Stimulated activated CD4-positive, alpha-beta T cell treated with anti-CD3 and anti-CD28 coated beads, TNF-alpha, amount 100 ng/mL, for 1 hour (primary cell): Measurements from ENCODE around the gene DENND4C.
"Not testable (repeated sequence)": the region's sequence is repeated elsewhere in the genome, so short reads cannot be mapped to it uniquely, and the experiment has no call there.

Experiments
- DNase-seq, 3 donors: peaks; one replicate each; pipeline ENCODE4 v3.0.0-alpha.2; 2020; ENCODE audit warnings: low read depth in 3 of 3, low spot score in 1 of 3

Gene DENND4C

DNA sequence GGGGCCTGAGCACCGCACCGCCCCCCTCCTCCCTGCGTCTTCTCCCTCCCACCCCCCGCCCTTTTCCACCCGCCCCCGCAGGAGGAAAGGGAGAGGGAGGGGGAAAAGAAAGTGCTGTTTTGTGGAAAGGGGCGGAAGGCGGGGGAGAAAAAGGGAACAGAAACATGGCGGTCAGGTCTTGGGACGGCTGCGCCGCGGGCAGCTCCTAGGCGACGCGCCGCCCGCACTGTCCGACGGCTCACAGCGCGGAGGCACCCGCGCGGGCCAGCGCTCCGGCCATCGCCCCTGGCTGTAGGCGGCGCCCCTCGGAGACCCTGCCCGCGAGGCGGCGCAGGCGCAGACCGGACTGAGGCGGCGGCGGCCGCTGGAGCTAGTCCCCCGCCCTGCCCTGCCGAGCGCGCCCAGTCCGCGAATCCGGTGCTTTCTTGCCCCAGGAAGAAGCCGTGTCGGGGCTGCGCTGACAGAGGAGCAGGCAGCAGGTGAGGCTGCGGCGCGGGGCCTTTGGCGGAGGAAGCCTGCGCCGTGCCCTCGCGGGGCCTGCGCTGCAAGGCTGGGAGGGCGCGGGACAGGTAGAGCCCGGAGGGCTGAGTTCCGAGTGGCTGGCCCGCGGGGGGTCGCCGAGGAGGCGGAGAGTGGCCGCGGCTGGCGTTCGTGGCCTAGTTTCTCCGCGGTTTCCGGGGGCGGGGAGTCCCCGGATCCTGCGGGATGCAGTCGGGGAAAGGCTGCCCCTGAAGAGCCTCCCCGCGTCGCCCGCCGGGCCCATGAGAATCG lies at the start of gene DENND4C:
TSS of gene DENND4C (plus strand) at position 339 of the 771 bp plus-strand sequence. CDS start 45,482 bp downstream, outside the sequence.
- DNase-seq = peak; percentile 49 to 56 (median 51)

DNA sequence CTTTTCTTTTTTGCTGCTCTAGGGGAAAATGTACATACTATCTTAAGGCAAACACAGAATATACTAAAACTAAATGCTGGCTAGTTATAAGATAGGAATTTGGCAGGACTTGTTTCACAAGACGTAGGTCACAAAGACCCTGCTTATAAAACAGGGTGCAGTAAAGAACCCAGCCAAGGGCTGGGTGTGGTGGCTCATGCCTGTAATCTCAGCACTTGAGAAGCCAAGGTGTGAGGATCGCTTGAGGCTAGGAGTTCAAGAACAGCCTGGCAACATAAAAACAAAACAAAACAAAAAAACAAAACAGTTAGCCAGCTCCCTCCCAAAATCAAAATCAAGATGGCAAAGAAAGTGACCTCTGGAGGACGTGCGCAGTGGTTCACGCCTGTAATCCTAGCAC lies 49.5 kb upstream of the DENND4C start:
- DNase-seq = no peak

DNA sequence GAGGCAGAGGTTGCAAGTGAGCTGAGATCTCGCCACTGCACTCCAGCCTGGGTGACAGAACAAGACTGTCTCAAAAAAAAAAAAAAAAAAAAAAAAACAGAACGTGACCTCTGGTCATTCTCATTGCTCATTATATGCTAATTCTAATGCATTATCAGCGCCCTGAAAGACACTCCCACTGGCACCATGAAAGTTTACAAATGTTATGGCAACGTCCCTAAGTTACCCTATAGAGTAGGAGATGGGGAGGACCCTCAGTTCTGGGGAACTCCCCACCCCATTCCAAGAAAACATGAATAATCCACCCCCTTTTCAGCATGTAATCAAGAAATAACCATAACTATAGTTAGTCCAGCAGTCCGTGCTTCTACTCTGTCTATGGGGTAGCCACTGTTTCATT lies 48.9 kb upstream of the DENND4C start:
- no peak for DNase-seq

DNA sequence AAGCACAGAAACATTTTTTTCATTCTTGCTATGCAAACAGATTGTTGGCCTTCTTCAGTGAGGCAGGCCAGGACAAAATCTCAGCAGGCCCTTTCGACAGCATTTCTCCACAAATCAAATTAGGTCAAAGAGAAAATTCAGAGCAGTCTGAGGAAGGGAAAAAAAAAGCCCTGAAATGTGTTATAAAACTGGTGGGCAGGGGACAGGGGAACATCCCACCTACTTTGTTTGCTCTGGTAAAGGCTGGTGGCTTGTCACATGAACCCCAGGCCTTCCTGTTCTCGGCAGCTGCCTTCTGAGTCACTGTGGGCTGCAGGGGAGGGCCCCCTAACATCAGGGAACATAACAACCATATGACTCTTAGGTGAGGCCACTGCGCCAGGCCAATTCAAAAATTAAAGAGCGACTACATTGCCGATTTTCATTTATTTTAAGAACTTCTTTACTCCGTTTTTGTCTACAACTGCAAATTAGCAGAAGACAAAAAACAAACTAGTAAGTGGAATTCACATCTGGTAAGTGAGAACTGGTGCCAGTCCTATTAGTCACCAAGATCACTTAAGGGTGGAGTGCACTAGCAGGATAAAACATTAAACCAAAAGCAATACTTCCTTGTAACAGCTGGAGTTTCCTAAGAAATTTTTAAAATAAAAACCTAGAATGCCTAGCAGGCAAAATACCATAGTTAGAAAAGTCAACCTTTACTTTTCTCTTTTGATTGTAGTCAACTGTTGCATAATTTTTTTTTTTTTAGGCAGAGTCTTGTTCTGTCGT lies 46.2 kb upstream of the DENND4C start:
- DNase-seq = peak; percentile 24 to 52 (median 50)

DNA sequence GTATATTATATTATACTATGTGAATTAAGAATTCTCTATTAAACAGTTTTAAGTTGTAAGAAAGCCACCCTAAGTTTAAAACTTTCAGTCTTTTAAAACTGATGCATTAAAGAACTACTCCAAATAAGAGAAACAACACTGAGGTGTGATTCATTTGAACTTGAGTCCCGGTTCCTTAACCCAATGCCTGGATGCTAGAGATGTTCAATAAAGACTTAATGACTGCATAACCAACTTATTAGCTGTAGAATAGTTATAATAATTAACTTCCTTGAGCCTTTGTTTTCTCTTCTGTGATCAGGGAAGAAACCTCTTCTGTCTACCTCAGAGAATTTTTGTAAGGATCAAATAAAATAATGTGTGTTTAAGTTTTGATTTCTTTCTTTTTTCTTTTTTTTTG lies 45.3 kb upstream of the DENND4C start:
- DNase-seq = no peak

DNA sequence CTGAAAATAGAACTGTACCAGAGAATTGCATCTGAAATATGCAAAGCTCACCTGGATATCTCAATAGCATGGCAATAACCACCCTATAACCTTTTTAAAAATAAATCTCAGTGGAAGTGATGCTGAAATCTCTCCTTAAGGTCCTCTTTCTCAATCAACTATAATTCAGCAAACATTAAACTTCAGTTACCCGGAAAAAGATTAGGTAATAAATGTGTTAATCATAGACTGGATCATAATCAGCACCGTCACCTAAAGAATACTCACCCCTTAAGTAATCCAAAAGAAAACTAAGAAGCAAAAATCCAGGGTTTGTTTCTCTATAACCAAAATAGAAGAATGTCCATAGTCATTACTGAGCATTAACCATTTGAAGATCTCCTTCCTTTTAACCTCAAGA lies 44.3 kb upstream of the DENND4C start:
- no peak for DNase-seq

DNA sequence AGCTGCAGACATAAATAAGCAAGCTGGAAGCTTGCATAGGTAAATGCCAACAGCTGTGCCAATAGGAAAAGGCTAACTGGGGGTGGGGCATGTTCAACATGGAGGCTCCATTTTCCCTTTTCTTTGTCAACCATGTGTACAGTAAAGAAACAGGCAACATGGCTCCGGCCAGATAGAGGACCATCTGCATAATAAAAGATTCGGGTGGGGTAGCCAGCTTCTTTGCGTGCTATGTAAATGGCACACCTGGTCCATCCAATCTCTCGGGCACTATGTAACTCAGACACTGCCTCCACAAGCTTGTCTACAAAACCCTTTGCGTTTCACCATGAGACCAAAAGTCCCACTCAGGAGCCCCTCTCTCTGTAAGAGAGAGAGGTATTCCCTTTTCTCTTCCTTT lies 41.7 kb upstream of the DENND4C start:
- no peak for DNase-seq

DNA sequence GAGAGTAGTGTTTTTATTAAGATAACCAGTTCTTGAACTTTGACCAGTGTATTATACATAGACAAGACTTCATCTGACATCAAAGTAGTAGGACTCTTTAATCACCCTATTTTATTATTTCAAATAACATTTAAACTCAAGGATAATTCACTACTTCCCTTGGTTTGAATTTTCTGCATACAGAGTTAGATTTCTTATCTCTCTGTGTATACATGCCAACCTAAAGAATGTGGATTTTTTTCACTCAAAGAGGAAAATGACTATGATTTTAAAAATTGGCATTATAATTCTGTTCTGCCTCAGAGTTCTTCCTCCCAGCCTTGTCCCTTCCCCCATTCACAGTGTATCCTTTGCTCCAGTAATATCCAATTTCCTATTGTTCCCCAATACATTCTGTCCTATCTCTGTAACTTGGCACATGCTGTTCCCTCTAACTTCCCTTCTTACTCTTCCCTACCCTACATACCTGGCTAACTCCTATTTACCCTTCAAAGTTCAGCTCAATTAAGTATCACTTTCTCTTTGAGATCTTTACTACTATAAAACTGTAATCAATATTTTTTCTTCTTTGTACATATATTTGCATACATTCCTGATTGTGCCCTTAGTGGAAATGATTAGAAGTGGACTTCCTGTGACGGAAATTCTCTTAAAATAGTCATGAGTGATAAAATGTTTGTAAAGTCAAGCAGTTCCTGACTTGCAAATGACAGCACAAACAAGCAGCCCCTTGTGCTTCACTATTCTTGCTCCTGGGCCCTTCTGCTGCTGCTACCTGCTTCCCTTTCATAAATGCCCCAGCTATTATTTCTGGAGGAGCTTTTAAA lies 38.1 kb upstream of the DENND4C start:
- no peak for DNase-seq

DNA sequence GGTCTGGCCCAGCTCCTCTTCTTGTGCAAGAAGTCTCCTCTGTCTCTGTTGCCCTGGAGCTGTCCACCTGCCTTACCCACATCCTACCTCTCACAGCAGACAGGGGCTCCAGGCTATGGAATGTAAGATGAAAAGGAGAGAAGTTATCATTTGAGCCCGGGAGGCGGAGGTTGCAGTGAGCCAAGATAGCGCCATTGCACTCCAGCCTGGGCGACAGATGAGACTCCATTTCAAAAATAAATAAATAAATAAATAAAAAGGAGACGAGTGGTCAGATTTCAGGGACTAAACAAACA lies 37.5 kb upstream of the DENND4C start:
- no peak for DNase-seq

DNA sequence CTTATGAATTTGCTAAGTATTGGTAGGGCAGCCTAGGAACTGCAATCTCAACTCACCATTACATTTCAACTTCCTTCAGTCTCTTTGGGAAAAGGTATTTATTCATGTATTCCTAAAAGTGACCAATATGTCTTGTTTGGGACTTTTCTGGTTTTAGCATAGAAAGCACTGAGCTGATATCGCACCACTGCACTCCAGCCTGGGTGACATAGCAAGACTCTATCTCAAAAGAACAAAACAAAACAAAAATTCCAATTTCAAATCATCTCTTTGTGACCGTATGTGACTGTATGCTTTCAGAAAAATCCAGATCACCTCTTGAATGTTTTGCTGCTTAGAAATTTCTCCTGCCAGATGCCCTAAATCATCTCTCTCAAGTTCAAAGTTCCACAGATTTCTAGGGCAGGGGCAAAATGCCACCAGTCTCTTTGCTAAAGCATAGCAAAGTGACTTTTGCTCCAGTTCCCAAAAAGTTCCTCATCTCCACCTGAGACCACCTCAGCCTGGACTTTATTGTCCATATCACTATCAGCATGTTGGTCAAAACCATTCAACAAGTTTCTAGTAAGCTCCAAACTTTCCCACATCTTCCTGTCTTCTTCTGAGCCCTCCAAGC lies 37.0 kb upstream of the DENND4C start:
- not testable (repeated sequence) for DNase-seq

DNA sequence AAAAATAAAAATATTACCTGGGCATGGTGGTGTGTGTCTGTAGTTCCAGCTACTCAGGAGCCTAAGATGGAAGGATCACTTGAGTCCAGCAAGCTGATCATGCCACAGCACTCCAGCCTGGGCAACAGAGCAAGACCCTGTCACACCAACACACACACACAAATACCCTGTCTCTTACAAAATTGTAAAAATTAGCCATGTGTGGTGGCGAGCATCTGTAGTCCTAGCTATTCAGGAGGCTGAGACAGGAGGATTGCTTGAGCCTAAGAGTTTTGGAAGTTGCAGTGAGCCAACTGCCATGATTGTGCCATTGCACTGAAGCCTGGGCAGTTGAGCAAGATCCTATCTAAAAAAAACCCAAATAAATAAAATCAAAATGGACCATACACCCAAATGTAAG lies 32.1 kb upstream of the DENND4C start:
- DNase-seq = no peak

DNA sequence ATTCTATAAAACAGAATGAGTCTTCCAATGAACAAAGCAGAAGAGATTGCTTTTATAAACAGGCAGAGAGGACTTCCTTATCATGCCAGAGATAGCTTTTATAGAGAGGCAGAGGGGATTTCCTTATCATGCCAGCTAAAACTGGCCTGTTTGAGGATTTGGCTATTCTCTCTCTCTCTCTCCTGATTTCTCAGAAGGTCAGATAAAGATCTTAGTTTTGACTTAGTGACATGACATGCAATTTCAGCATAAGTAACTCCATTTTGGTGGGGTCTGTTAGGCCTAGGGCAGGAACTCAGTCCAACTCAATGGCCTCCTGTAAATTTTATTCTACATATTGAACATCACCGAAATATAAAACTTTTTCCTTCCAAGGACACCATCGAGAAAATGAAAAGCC lies 31.5 kb upstream of the DENND4C start:
- no peak for DNase-seq

DNA sequence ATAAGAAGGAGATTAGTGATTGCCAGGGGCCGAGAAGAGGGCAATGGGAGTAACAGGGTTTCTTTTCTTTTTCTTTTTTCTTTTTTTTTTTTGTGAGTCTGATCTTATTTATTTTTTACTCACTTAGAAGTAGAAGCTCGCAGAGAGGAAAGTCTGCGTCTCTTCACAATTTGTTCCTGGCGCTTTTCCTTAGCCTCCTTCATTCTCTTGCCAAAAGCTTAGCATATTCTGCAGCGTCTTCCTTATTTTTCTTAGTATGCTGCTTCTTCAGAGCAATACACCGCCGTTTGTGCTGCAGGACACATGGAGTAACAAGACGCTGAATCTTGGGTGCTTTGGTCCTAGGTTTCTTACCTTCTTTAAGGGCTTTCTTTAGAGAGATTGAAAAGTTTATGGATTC lies 30.3 kb upstream of the DENND4C start:
- DNase-seq = no peak

DNA sequence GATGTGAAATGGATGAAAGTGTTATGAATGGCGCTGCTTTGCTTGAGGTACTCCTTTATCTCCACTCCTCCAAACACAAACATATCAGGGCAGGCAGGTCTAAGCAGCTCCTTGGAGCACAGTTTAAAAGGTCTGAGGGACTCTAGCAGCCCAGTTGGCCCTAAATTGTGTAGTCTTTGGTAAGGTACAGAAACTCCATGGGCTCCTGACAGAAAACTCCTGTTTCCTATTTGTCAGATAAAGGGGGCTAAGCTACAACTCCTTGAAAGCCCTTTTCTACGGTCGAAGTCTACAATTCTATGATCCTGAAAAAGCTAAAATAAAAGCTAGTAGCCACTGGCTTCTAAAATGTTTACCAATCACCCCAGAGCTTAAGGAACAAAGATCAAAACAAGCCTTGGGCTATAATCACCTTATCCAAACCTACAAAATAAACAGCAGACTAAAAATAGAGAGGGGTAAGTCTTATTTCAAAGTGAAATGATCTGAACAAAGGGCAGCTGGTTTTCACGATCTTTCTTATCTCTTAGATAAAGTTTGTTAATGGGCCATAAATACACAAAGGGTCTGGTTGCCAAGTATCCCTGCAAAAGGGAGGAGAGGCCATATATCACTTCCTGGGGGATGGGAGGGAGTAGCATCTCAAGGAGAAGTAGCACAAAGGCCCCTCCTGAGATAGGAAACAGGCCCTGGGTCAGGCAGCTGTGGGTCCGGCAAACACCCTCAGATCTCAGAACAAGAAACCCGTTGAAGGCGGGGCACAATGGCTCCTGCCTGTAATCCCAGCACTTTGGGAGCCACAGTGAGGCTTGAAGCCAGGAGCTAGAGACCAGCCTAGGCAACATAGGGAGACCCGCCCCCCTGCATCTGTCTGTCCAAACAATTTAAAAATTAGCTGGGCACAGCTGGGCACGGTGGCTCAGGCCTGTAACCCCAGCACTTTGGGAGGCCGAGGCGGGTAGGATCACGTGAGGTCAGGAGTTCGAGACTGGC lies 28.3 kb upstream of the DENND4C start:
- no peak for DNase-seq

DNA sequence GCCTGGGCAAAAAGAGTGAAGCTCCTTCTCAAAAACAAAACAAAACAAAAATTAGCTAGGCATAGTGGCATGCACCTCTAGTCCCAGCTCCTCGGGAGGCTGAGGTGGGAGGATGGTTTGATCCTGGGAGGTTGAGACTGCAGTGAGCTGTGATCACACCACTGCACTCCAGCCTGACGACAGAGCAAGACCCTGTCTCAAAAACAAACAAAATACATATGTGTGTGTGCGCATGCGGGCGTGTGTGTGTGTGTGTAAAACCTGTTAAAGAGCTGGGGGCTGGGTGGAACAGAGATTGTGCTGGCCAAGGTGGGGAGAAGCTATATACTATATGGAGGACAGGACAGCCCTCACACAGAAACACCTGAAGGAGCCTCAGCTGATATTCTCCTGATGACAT lies 27.4 kb upstream of the DENND4C start:
- DNase-seq = no peak

DNA sequence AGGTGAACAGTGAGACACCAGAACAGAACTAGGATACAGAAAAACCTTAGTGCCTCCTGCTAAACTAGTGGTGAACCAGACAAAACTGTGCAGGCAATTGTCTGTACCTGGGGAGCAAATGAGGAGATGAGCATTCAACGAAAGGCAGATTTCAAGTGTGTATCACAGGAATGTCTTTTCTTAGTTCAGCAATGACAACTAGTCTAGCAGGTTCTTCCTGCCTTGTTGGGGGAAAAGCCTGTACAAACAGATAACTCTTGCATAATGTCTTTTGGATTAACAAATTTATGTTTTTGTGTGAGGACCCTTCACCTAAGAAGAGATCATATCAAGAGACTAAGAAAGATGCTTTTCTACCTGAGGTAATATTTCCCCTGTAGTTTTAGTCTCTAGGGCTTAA lies 21.8 kb upstream of the DENND4C start:
- DNase-seq = no peak

DNA sequence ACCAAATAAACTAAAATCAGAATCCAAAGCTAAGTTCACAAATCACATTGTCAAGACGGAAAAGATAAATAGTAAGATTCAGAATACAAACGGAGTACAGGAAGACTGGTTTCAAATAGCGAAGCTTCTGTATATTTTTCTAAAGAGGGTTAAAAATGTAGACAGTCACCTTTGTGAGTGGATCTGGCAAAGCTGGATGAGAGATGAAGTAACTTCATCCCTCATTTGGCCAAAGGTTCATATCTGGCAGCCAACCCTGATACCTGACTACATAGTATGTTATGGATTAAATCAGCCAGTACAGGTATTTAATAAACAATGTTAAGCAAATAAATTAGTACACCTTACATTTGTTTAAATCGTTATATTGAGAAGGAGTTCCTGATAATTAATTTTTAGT lies 21.3 kb upstream of the DENND4C start:
- DNase-seq = no peak

DNA sequence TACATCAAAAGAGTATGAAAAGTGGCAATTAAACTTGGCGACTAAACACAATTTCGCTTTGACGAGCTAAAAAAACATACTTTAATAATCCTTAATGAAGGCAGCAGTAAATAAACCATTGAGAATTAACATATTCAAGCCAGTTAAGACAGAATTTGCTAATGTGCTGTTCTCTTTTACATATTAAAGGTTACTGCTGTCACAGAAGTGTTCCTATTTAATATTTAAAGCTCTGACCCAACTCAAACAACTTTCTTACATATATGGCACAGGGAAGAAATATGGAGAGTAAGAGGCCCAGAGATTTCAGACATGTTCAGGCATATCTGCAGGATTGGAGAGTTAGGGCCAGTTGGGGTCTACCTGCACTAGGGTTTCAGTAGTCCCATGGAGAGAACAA lies 16.7 kb upstream of the DENND4C start:
- DNase-seq = no peak

DNA sequence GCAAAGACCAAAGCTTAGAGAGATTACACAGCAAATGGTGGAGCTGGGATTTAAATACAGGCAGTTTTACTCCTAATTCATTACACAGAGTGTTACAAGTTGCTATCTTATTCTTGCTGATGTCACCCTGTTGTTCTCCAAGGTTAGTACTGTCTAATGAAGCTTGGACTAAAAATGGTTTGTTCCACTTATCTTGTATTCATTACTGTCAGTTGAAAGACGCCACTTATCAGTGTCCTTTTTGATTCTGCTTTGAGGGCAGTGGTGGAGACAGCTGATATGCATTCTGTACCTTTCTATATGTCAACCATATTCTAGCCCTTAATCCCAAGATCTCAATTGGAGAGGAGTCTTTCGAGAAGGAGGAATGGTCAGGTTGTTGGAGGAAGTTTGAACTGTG lies 14.0 kb upstream of the DENND4C start:
- no peak for DNase-seq

DNA sequence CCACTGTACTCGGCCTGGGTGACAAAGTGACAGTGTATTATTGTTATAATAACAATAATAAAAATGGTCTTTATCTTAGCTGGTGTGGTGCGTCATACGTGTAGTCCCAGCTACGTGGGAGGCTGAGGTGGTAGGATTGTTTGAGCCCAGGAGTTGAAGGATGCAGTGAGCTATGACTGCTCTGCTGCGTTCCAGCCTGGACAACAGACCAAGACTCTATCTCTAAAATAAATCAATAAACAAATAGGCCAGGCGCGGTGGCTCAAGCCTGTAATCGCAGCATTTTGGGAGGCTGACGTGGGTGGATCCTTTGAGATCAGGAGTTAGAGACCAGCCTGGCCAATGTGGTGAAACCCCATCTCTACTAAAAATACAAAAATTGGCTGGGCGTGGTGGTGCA lies 9.2 kb upstream of the DENND4C start:
- DNase-seq = no peak
